ENCODE results near the gene ZNF3.
A peak's percentile ranks its signal among the peaks of the same experiment; 100 is the strongest.
"Not testable (repeated sequence)": the region's sequence is repeated elsewhere in the genome, so short reads cannot be mapped to it uniquely, and the experiment has no call there.

Gene ZNF3

DNA sequence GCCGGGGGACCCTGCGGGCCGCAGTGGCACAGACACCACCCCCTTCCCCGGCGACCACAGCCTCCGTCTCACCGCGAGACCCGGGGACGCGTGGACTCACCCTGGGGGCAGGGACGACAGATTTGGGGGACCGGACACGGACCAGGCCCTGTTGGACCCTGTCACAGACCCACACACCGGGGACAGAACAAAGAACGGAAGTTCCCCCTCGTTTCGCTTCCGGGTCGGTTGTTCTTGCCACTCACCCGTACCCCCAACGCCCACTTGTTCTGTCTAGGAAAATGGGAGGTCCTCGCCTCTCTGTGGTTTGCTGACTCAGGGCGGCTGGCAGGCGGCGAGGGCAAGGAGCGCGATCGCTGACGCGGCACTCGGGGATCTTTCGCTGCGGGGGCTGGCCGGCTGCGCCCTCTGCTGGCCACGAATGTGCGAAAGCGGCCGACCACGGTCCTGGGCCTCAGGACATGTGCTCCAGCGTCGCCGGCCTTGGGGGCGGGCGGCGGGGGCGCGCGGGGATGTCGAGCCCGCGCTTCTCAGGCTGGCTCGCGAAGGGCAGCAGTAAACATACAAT is at the start of gene ZNF3:
Gene ZNF3, minus strand, starts transcription at position 189 of the 568 bp plus-strand sequence. CDS start 4,366 bp downstream, outside the sequence.
- TF ChIP-seq, protein P1, sequence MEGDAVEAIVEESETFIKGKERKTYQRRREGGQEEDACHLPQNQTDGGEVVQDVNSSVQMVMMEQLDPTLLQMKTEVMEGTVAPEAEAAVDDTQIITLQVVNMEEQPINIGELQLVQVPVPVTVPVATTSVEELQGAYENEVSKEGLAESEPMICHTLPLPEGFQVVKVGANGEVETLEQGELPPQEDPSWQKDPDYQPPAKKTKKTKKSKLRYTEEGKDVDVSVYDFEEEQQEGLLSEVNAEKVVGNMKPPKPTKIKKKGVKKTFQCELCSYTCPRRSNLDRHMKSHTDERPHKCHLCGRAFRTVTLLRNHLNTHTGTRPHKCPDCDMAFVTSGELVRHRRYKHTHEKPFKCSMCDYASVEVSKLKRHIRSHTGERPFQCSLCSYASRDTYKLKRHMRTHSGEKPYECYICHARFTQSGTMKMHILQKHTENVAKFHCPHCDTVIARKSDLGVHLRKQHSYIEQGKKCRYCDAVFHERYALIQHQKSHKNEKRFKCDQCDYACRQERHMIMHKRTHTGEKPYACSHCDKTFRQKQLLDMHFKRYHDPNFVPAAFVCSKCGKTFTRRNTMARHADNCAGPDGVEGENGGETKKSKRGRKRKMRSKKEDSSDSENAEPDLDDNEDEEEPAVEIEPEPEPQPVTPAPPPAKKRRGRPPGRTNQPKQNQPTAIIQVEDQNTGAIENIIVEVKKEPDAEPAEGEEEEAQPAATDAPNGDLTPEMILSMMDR (IDR thresholded peaks at IDR 0.05; ENCODE audit: insufficient read depth, low read depth, low read length, missing control alignments), result peak; percentile 88
- DNase-seq (ENCODE audit: low read depth), result peak; percentile 100
- peak within 1 kb of the TSS; percentile 78 for H3K4me3 ChIP-seq (ENCODE audit: low read depth, low read length)

DNA sequence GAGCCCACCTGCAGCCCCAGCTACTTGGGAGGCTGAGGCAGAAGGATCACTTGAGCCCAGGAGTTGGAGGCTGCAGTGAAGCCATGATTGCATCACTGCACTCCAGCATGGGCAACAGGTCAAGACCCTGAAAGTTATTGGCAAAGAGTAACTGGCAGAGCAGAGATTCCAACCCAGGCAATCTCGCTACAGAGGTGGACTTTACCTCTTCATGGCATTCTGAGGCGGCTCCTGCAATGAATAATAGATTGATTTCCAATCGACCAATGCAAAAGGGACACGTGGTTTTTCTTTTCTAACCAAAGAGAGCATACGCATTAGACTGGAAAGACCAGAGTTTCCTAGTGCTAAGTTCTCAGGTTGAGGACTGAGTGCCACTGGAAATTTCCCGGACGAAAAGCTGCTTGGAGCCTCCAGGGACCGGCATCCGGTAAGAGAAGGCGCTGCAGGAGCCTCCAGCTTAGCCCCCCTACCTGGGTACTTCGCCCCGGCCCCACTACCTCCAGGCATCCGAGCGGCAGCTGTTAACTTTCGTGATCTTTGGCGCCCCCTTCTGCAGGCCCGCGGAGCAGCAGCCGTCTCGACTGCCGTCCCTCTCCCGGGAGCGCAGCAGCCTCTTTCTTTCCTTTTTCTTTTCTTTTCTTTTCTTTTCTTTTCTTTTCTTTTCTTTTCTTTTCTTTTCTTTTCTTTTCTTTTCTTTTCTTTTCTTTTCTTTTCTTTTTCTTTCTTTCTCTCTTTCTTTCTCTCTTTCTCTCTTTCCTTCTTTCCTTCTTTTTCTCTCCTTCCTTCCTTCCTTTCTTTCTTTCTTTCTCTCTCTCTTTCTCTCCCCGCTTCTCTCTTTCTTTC is 49.3 kb upstream of the ZNF3 start:
- TF ChIP-seq, protein P1 (IDR thresholded peaks at IDR 0.05; ENCODE audit: insufficient read depth, low read depth, low read length, missing control alignments), result peak; percentile 75
- peak; percentile 70 for DNase-seq (ENCODE audit: low read depth)

DNA sequence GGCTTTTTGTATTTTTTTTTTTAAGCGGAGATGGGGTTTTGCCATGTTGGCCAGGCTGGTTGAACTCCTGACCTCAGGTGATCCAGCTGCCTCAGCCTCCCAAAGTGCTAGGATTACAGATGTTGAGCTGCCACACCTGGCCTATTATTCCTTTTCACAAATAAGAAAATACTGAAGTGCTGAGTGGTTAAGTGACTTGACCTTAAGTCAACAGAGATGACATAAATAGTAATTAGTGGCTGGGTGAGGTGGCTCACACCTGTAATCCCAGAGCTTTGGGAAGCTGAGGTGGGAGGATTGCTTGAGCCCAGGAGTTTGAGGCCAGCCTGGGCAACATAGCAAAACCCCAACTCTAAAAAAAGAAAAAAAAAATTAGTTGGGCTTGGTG is 48.7 kb upstream of the ZNF3 start:
- not testable (repeated sequence) for DNase-seq (ENCODE audit: low read depth)

More for the DNA sequence above, 49.3 kb upstream of the ZNF3 start:
- no peak overlapping the region for H3K4me3 ChIP-seq (ENCODE audit: low read depth, low read length)

DNA sequence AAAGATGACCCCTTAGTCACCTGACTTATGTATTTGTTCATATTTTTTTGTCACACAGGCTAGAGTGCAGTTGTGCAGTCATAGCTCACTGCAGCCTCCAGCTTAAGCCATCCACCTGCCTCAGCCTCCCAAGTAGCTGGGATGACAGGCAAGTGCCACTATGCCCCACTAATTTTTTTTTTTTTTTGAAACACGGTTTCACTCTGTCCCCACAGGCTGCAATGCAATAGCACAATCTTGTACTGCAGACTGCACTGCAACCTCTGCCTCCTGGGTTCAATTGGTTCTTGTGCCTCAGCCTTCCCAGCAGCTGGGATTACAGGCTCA is 47.1 kb upstream of the ZNF3 start:
- no peak for DNase-seq (ENCODE audit: low read depth)
- no peak overlapping the region for H3K4me3 ChIP-seq (ENCODE audit: low read depth, low read length)
- TF ChIP-seq, protein P1 (IDR thresholded peaks at IDR 0.05; ENCODE audit: insufficient read depth, low read depth, low read length, missing control alignments), result no peak

More for the DNA sequence above, 48.7 kb upstream of the ZNF3 start:
- H3K4me3 ChIP-seq (ENCODE audit: low read depth, low read length), result not testable (repeated sequence)

DNA sequence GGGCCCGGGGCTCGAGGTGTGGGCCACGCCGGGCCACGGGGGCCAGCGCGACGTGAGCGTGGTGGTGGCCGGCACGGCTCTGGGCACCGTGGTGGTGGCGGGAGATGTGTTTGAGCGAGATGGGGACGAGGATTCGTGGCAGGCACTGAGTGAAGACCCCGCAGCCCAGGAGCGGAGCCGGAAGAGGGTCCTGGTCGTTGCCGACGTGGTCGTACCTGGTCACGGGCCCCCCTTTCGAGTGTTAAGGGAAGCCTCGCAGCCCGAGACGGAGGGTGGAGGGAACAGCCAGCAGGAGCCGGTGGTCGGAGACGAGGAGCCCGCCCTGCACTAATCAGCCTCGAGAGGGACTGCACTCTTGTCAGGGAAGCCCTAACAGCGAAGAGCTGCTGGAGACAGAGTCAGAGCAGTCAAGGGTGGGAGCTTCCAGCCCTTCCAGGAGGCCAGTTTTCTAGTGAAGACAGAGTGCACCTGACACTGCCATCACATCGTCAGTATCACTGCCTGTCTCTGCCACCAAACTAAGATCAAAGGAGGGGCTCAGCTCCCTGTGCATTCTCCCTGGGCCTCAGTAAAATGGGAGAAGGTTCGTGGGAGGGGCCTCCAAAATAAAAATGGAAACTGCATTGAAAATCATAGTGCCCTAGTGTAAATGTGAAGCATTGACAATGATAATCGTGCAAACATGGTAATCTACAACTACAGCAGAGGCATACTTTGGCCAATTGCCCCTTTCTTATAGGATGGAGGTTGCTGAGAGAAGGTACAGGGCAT is 46.5 kb upstream of the ZNF3 start:
- DNase-seq (ENCODE audit: low read depth), result peak; percentile 37
- H3K4me3 ChIP-seq (ENCODE audit: low read depth, low read length), result peak overlapping the region; percentile 96
- TF ChIP-seq, protein P1 (IDR thresholded peaks at IDR 0.05; ENCODE audit: insufficient read depth, low read depth, low read length, missing control alignments), result no peak

DNA sequence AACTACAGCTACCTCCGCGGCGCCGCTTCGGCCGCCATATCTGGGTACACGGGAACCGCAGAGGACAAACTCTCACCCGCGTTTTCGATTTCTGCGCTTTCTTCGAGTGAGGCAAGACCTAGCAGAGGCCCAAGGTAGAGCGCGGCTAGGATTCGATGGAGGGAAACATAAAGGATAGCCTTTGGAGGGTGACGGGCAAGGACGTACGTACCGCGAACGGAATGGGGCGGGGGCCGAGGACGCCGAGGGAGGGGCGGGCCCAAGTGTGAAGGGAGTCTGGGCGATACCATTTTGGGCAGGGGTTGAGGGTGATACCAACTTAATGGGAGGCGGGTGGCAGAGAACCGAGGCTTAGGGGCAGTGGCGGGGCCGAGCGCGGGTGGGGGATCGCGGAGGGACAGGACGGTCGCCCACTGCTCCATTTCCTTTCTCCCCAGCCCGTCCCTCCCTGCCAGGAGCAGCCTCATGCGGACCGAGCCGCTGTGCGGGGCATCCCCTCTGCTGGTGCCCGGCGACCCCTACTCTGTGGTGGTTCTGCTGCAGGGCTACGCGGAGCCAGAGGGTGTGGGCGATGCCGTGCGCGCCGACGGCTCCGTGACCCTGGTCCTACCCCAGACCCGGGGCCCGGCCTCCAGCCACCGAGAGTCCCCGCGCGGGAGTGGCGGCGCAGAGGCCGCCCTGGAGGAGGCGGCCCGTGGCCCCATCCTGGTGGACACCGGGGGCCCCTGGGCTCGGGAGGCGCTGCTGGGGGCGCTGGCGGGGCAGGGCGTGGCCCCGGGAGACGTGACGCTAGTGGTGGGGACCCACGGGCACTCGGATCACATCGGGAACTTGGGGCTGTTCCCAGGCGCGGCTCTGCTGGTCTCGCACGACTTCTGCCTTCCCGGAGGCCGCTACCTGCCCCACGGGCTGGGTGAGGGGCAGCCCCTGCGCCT is 45.7 kb upstream of the ZNF3 start, which contains the start of gene MBLAC1:
Gene MBLAC1, plus strand, starts transcription at position 37 of the 935 bp plus-strand sequence. Its CDS starts 429 bp downstream, at position 466.
- TF ChIP-seq, protein P1 (IDR thresholded peaks at IDR 0.05; ENCODE audit: insufficient read depth, low read depth, low read length, missing control alignments), result no peak
- peak within 1 kb of the TSS; percentile 96 for H3K4me3 ChIP-seq (ENCODE audit: low read depth, low read length)
- peak; percentile 97 for DNase-seq (ENCODE audit: low read depth)
